ENCODE results near the gene A2M.

DNA sequence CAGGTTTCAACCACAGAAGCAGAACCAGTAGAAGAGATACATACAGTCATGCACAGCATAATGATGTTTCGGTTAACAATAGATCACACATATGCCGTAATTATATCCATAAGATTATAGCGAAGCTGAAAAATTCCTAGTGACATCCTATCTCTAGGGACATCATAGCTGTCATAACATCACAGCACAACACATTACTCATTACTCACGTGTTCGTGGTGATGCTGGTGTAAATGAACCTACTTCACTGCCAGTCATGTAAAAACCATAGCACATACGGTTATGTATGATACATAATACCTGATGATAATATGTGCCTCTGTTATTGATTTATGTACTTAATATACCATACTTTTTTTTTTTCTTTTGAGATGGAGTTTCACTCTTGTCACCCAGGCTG is 81.6 kb downstream of the A2M start:
- TF ChIP-seq CEBPB (tag; IDR thresholded peaks at IDR 0.05) (no peak), ZBTB8A (IDR thresholded peaks at IDR 0.05; ENCODE audit: partially characterized antibody) (no peak), ELF1 (tag; IDR thresholded peaks at IDR 0.05) (no peak), HSF4 (CRISPR knock-in tag; IDR thresholded peaks at IDR 0.05; ENCODE audit: borderline replicate concordance) (no peak), TEAD4 (IDR thresholded peaks at IDR 0.05; ENCODE audit: low read length) (no peak), TEAD4 (CRISPR knock-in tag; IDR thresholded peaks at IDR 0.05; ENCODE audit: borderline replicate concordance) (no peak), SREBF1 (IDR thresholded peaks at IDR 0.05; ENCODE audit: borderline replicate concordance, low read depth, low read length) (no peak), SAFB (IDR thresholded peaks at IDR 0.05; ENCODE audit: borderline replicate concordance, low read depth, low read length) (no peak), FOSL1 (tag; conservative IDR thresholded peaks at IDR 0.05) (no peak), MAFF (IDR thresholded peaks at IDR 0.05; ENCODE audit: low read length) (no peak)
- TF ChIP-seq, protein P1, sequence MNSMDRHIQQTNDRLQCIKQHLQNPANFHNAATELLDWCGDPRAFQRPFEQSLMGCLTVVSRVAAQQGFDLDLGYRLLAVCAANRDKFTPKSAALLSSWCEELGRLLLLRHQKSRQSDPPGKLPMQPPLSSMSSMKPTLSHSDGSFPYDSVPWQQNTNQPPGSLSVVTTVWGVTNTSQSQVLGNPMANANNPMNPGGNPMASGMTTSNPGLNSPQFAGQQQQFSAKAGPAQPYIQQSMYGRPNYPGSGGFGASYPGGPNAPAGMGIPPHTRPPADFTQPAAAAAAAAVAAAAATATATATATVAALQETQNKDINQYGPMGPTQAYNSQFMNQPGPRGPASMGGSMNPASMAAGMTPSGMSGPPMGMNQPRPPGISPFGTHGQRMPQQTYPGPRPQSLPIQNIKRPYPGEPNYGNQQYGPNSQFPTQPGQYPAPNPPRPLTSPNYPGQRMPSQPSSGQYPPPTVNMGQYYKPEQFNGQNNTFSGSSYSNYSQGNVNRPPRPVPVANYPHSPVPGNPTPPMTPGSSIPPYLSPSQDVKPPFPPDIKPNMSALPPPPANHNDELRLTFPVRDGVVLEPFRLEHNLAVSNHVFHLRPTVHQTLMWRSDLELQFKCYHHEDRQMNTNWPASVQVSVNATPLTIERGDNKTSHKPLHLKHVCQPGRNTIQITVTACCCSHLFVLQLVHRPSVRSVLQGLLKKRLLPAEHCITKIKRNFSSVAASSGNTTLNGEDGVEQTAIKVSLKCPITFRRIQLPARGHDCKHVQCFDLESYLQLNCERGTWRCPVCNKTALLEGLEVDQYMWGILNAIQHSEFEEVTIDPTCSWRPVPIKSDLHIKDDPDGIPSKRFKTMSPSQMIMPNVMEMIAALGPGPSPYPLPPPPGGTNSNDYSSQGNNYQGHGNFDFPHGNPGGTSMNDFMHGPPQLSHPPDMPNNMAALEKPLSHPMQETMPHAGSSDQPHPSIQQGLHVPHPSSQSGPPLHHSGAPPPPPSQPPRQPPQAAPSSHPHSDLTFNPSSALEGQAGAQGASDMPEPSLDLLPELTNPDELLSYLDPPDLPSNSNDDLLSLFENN (IDR thresholded peaks at IDR 0.05; ENCODE audit: low read depth in 2 of 2, low read length in 2 of 2): no peak
- TF ChIP-seq, protein P2, sequence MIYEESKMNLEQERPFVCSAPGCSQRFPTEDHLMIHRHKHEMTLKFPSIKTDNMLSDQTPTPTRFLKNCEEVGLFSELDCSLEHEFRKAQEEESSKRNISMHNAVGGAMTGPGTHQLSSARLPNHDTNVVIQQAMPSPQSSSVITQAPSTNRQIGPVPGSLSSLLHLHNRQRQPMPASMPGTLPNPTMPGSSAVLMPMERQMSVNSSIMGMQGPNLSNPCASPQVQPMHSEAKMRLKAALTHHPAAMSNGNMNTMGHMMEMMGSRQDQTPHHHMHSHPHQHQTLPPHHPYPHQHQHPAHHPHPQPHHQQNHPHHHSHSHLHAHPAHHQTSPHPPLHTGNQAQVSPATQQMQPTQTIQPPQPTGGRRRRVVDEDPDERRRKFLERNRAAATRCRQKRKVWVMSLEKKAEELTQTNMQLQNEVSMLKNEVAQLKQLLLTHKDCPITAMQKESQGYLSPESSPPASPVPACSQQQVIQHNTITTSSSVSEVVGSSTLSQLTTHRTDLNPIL (CRISPR knock-in tag; IDR thresholded peaks at IDR 0.05): no peak
- TF ChIP-seq, protein P3, sequence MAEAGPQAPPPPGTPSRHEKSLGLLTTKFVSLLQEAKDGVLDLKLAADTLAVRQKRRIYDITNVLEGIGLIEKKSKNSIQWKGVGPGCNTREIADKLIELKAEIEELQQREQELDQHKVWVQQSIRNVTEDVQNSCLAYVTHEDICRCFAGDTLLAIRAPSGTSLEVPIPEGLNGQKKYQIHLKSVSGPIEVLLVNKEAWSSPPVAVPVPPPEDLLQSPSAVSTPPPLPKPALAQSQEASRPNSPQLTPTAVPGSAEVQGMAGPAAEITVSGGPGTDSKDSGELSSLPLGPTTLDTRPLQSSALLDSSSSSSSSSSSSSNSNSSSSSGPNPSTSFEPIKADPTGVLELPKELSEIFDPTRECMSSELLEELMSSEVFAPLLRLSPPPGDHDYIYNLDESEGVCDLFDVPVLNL (CRISPR knock-in tag; IDR thresholded peaks at IDR 0.05; ENCODE audit: low read depth): no peak
- TF ChIP-seq, protein P4, sequence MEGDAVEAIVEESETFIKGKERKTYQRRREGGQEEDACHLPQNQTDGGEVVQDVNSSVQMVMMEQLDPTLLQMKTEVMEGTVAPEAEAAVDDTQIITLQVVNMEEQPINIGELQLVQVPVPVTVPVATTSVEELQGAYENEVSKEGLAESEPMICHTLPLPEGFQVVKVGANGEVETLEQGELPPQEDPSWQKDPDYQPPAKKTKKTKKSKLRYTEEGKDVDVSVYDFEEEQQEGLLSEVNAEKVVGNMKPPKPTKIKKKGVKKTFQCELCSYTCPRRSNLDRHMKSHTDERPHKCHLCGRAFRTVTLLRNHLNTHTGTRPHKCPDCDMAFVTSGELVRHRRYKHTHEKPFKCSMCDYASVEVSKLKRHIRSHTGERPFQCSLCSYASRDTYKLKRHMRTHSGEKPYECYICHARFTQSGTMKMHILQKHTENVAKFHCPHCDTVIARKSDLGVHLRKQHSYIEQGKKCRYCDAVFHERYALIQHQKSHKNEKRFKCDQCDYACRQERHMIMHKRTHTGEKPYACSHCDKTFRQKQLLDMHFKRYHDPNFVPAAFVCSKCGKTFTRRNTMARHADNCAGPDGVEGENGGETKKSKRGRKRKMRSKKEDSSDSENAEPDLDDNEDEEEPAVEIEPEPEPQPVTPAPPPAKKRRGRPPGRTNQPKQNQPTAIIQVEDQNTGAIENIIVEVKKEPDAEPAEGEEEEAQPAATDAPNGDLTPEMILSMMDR (IDR thresholded peaks at IDR 0.05 in 2 of 3, conservative IDR thresholded peaks at IDR 0.05 in 1 of 3; ENCODE audit: insufficient read depth in 2 of 3, low read depth in 1 of 3, low read length in 3 of 3): no peak

All from K562 (cell line).